ENCODE results near the gene PDZD7.

DNA sequence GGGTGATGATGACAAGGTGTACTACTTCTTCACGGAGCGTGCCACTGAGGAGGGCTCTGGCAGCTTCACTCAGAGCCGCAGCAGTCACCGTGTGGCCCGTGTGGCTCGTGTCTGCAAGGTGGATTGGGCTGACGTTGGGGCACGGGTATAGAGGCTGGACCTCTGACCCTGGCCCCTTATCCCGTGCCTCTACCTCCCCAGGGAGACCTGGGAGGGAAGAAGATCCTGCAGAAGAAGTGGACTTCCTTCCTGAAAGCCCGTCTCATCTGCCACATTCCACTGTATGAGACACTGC lies 52.1 kb downstream of the PDZD7 start:
- TF ChIP-seq, protein P1, sequence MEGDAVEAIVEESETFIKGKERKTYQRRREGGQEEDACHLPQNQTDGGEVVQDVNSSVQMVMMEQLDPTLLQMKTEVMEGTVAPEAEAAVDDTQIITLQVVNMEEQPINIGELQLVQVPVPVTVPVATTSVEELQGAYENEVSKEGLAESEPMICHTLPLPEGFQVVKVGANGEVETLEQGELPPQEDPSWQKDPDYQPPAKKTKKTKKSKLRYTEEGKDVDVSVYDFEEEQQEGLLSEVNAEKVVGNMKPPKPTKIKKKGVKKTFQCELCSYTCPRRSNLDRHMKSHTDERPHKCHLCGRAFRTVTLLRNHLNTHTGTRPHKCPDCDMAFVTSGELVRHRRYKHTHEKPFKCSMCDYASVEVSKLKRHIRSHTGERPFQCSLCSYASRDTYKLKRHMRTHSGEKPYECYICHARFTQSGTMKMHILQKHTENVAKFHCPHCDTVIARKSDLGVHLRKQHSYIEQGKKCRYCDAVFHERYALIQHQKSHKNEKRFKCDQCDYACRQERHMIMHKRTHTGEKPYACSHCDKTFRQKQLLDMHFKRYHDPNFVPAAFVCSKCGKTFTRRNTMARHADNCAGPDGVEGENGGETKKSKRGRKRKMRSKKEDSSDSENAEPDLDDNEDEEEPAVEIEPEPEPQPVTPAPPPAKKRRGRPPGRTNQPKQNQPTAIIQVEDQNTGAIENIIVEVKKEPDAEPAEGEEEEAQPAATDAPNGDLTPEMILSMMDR (IDR thresholded peaks at IDR 0.05) = no peak
- TF ChIP-seq EZH2phosphoT487 (IDR thresholded peaks at IDR 0.05) = no peak
